NCI-H510A (cell line): ENCODE measurements around the gene ZFP57.

Experiments used
- DNase-seq: peaks from one replicate; lab custom pipeline; 2025; lab: John Stamatoyannopoulos, UW

Gene ZFP57

GRCh38 chr6:29625337-29625930, 55.5 kb downstream of the ZFP57 start:
- no peak for DNase-seq

DNA sequence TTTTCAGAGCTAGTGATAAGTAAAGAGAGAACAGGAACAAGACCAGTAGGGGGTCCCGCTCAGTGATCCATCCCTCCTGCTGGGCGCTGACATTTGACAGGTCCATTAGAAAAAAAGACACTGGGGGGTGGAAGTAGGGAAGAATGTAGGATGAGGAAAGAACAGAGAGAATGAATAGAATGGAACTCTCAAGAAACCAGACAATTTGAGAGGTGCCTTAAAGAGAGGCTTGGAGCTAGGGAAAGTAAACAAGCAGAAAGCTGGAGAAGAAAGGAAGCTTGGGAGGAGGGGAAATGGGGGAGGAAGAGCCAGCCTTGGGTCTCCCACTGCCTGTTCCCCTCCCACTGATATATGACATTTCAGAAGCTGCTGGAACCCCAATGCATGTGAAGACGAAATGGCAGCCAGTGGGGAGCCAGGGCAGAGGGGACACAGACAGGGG, 56.4 kb downstream of the ZFP57 start:
- DNase-seq, result no peak
